ENCODE measurements around the gene COLEC11. TPM values are rescaled to one million over a fixed set of nuclear protein-coding genes. Genes with fewer than 3 reads are reported as not detected.
A peak's percentile ranks its signal among the peaks of the same experiment; 100 is the strongest.
"Not testable (repeated sequence)": the region's sequence is repeated elsewhere in the genome, so short reads cannot be mapped to it uniquely, and the experiment has no call there.

COLEC11 gene
- total RNA-seq, 3 donors from 2014 or later (not counting 1 experiment from before 2014, with no cell fraction given) = 0.61 TPM; not detected in 2

- Histone ChIP-seq H3K27me3 (ENCODE audit: control insufficient read depth, insufficient read depth, low read length) (no peaks in the 10 kb centered on the region), H3K4me1 (ENCODE audit: control insufficient read depth, insufficient read depth, low read length) (peaks cover 6% of the 10 kb centered on the region), H3K4me3 (ENCODE audit: low read length) (no peak overlapping the region), H3K36me3 (ENCODE audit: control insufficient read depth, insufficient read depth, low read length) (no peaks in the 10 kb centered on the region), H3K27ac (ENCODE audit: low read length) (peak overlapping the region; percentile 21), H3K9me3 (ENCODE audit: control insufficient read depth, insufficient read depth, low read length) (no peaks in the 10 kb centered on the region)
- H3K27me3 Mint-ChIP-seq (ENCODE audit: low read depth in 2 of 2) = no peaks in the 10 kb centered on the region
- no peak for ATAC-seq
- no peak overlapping the region for H3K27ac Mint-ChIP-seq
- no peak for TF ChIP-seq CTCF (IDR thresholded peaks at IDR 0.05)
- intact Hi-C loops (cut with micrococcal nuclease) = no loop called here
- H3K36me3 Mint-ChIP-seq = no peaks in the 10 kb centered on the region
- H3K9me3 Mint-ChIP-seq = no peaks in the 10 kb centered on the region
- H3K4me3 Mint-ChIP-seq = no peak overlapping the region
- H3K4me1 Mint-ChIP-seq = peaks cover 3 to 9% of the 10 kb centered on the region in 2 donors
- 85% methylated on average over 5 of the region's 5 CpGs for WGBS (ENCODE audit: insufficient coverage)
- no peak for DNase-seq
These were observed 31.4 kb upstream of the COLEC11 start for GRCh38 chr2:3563521-3563976.

- DNase-seq (no peak), ATAC-seq (no peak)
- no peak overlapping the region for H3K27ac Mint-ChIP-seq
- no peaks in the 10 kb centered on the region for H3K9me3 Mint-ChIP-seq
- H3K4me3 ChIP-seq (ENCODE audit: low read length) = no peak overlapping the region
- H3K4me1 ChIP-seq (ENCODE audit: control insufficient read depth, insufficient read depth, low read length) = no peaks in the 10 kb centered on the region
- H3K36me3 ChIP-seq (ENCODE audit: control insufficient read depth, insufficient read depth, low read length) = no peaks in the 10 kb centered on the region
- no peaks in the 10 kb centered on the region for H3K36me3 Mint-ChIP-seq
- no peak for TF ChIP-seq CTCF (IDR thresholded peaks at IDR 0.05)
- WGBS (ENCODE audit: insufficient coverage) = 93% methylated on average over 4 of the region's 6 CpGs
- no peaks in the 10 kb centered on the region for H3K27me3 ChIP-seq (ENCODE audit: control insufficient read depth, insufficient read depth, low read length)
- no peak overlapping the region for H3K4me3 Mint-ChIP-seq
- no peaks in the 10 kb centered on the region for H3K9me3 ChIP-seq (ENCODE audit: control insufficient read depth, insufficient read depth, low read length)
- H3K4me1 Mint-ChIP-seq = no peaks in the 10 kb centered on the region
- no peaks in the 10 kb centered on the region for H3K27me3 Mint-ChIP-seq (ENCODE audit: low read depth in 2 of 2)
- H3K27ac ChIP-seq (ENCODE audit: low read length) = no peak overlapping the region
- intact Hi-C loops (cut with micrococcal nuclease) = no loop called here
These were observed 29.8 kb upstream of the COLEC11 start for GRCh38 chr2:3565117-3565516.

DNA sequence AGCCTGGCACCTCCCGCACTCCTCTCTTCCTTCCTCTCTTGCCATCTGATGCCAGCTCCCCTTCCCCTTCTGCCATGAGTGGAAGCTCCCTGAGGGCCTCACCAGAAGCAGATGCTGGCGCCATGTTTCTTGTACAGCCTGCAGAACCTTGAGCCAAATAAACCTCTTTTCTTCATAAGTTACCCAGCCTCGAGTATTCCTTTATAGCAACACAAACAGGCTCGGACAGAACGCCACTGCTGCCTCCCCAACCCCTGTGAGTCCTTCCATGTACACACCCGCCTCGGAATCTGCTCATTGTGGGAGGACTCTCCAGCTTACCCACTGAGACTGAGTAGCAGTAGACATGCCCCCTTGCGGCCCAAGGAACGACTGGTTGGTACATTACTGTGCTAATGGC lies 28.1 kb upstream of the COLEC11 start:
- H3K27ac Mint-ChIP-seq = no peak overlapping the region

GRCh38 chr2:3569656-3570055 lies 25.3 kb upstream of the COLEC11 start:
- H3K9me3 Mint-ChIP-seq; H3K9me3 ChIP-seq (ENCODE audit: control insufficient read depth, insufficient read depth, low read length); H3K4me3 ChIP-seq (ENCODE audit: low read length); DNase-seq; H3K4me3 Mint-ChIP-seq; H3K27ac ChIP-seq (ENCODE audit: low read length); H3K27ac Mint-ChIP-seq; H3K4me1 Mint-ChIP-seq; intact Hi-C loops (cut with micrococcal nuclease); H3K4me1 ChIP-seq (ENCODE audit: control insufficient read depth, insufficient read depth, low read length); H3K27me3 Mint-ChIP-seq (ENCODE audit: low read depth in 2 of 2); H3K36me3 Mint-ChIP-seq; H3K27me3 ChIP-seq (ENCODE audit: control insufficient read depth, insufficient read depth, low read length); H3K36me3 ChIP-seq (ENCODE audit: control insufficient read depth, insufficient read depth, low read length); ATAC-seq: not testable (repeated sequence)
- WGBS (ENCODE audit: insufficient coverage) = 92% methylated on average over 15 of the region's 23 CpGs

More for the DNA sequence above, 28.1 kb upstream of the COLEC11 start:
- H3K27me3 ChIP-seq (ENCODE audit: control insufficient read depth, insufficient read depth, low read length) = no peaks in the 10 kb centered on the region
- H3K9me3 Mint-ChIP-seq = no peaks in the 10 kb centered on the region
- DNase-seq (no peak), ATAC-seq (no peak)
- no peaks in the 10 kb centered on the region for H3K27me3 Mint-ChIP-seq (ENCODE audit: low read depth in 2 of 2)
- no peak overlapping the region for H3K4me3 Mint-ChIP-seq
- TF ChIP-seq CTCF (IDR thresholded peaks at IDR 0.05) = no peak
- no peaks in the 10 kb centered on the region for H3K9me3 ChIP-seq (ENCODE audit: control insufficient read depth, insufficient read depth, low read length)
- H3K27ac ChIP-seq (ENCODE audit: low read length) = no peak overlapping the region
- H3K4me1 ChIP-seq (ENCODE audit: control insufficient read depth, insufficient read depth, low read length) = no peaks in the 10 kb centered on the region
- no peaks in the 10 kb centered on the region for H3K36me3 ChIP-seq (ENCODE audit: control insufficient read depth, insufficient read depth, low read length)
- H3K4me3 ChIP-seq (ENCODE audit: low read length) = no peak overlapping the region
- intact Hi-C loops (cut with micrococcal nuclease) = no loop called here
- no peaks in the 10 kb centered on the region for H3K36me3 Mint-ChIP-seq
- no peaks in the 10 kb centered on the region for H3K4me1 Mint-ChIP-seq
- WGBS (ENCODE audit: insufficient coverage) = 91% methylated on average over 9 of the region's 9 CpGs

Data from natural killer cell (primary cell).